ENCODE measurements around the gene CELA2A.
"Not testable (repeated sequence)": the region's sequence is repeated elsewhere in the genome, so short reads cannot be mapped to it uniquely, and the experiment has no call there.

Gene CELA2A

GRCh38 chr1:15425521-15425920 is 31.0 kb upstream of the CELA2A start:
- DNase-seq, result no peak

GRCh38 chr1:15425958-15426357 is 30.6 kb upstream of the CELA2A start:
- DNase-seq, result no peak

GRCh38 chr1:15426492-15427279 is 29.8 kb upstream of the CELA2A start:
- DNase-seq, result no peak

- no peak for DNase-seq
Measured at GRCh38 chr1:15427280-15427666, 29.3 kb upstream of the CELA2A start.

GRCh38 chr1:15428252-15428651 is 28.3 kb upstream of the CELA2A start:
- not testable (repeated sequence) for DNase-seq

- no peak for DNase-seq
Measured at GRCh38 chr1:15428815-15429435, 27.6 kb upstream of the CELA2A start.

- DNase-seq, result no peak
Measured at GRCh38 chr1:15429701-15430149, 26.8 kb upstream of the CELA2A start.

- DNase-seq, result no peak
Measured at GRCh38 chr1:15430787-15431570, 25.6 kb upstream of the CELA2A start.

- DNase-seq, result no peak
Measured at GRCh38 chr1:15431571-15431948, 25.0 kb upstream of the CELA2A start.

GRCh38 chr1:15432324-15432723 is 24.2 kb upstream of the CELA2A start:
- peak; percentile 36 for DNase-seq

GRCh38 chr1:15433471-15433870 is 23.1 kb upstream of the CELA2A start:
- no peak for DNase-seq

GRCh38 chr1:15434739-15435138 is 21.8 kb upstream of the CELA2A start:
- DNase-seq, result not testable (repeated sequence)

- no peak for DNase-seq
Measured at GRCh38 chr1:15435239-15436077, 21.1 kb upstream of the CELA2A start.

GRCh38 chr1:15436881-15437442 is 19.6 kb upstream of the CELA2A start:
- DNase-seq, result no peak

GRCh38 chr1:15439325-15439724 is 17.2 kb upstream of the CELA2A start:
- no peak for DNase-seq

- no peak for DNase-seq
Measured at GRCh38 chr1:15440357-15440756, 16.2 kb upstream of the CELA2A start.

GRCh38 chr1:15441247-15441646 is 15.3 kb upstream of the CELA2A start:
- no peak for DNase-seq

- no peak for DNase-seq
Measured at GRCh38 chr1:15442119-15442518, 14.4 kb upstream of the CELA2A start.

- DNase-seq, result no peak
Measured at GRCh38 chr1:15442759-15443158, 13.8 kb upstream of the CELA2A start.

GRCh38 chr1:15443281-15443680 is 13.3 kb upstream of the CELA2A start:
- DNase-seq, result no peak

GRCh38 chr1:15444468-15445389 is 11.8 kb upstream of the CELA2A start:
- DNase-seq, result no peak

Data from NCI-H524 treated with DMSO at 0.1 percent for 48 hours (cell line).